ENCODE measurements around the gene NOG.

GRCh38 chr17:56640116-56640515, 46.6 kb downstream of the NOG start:
- no peak for TF ChIP-seq CTCF (IDR thresholded peaks at IDR 0.05)
- no peak for TF ChIP-seq POLR2A (IDR thresholded peaks at IDR 0.05)

Data from transverse colon (tissue), 3 donors.